HepG2 (cell line): ENCODE measurements around the gene CBLC. TPM values are rescaled to one million over a fixed set of nuclear protein-coding genes. Genes with fewer than 3 reads are reported as not detected.
A peak's percentile ranks its signal among the peaks of the same experiment; 100 is the strongest.

Experiments
- BCL6 ChIP-seq: IDR thresholded peaks from 2 replicates; pipeline ENCODE4 v1.6.1; 2016; ENCODE audit warnings: missing genetic modification reagents, missing compliant biosample characterization
- ESRRA ChIP-seq: sonication (generic); formaldehyde crosslinking; IDR thresholded peaks from 2 replicates; pipeline ENCODE4 v1.5.1; 2020; ENCODE audit warnings: mild to moderate bottlenecking, low read depth, missing genetic modification reagents
- FOSL2 ChIP-seq: sonication (generic); formaldehyde crosslinking; IDR thresholded peaks from 2 replicates; pipeline ENCODE4 v1.4.0; 2020; ENCODE audit warnings: missing genetic modification reagents
- FOXA3 ChIP-seq: IDR thresholded peaks from 2 replicates; pipeline ENCODE4 v1.6.1; 2016; ENCODE audit warnings: missing genetic modification reagents, missing compliant biosample characterization
- HMG20A ChIP-seq: IDR thresholded peaks from 2 replicates; pipeline ENCODE4 v1.6.1; 2016; ENCODE audit warnings: borderline replicate concordance
- KDM1A ChIP-seq: IDR thresholded peaks from 2 replicates; pipeline ENCODE4 v1.6.1; 2016; ENCODE audit warnings: missing compliant biosample characterization
- MAFK ChIP-seq, 2 experiments: IDR thresholded peaks in 1 of 2; conservative IDR thresholded peaks in 1 of 2; 2 replicates each; pipeline ENCODE4 v1.6.1; 2011; ENCODE audit warnings: improper control_type of control experiment in 2 of 2, low read length in 2 of 2
- SALL1 ChIP-seq: sonication (generic); formaldehyde crosslinking; IDR thresholded peaks from 2 replicates; pipeline ENCODE4 v1.8.0; 2022; ENCODE audit warnings: mild to moderate bottlenecking, missing genetic modification reagents
- SP1 ChIP-seq, 2 experiments: fragments of 450-650 bp in 1 of 2; sonication (generic) in 1 of 2; formaldehyde crosslinking in 1 of 2; IDR thresholded peaks; 2 replicates each; pipeline versions ENCODE4 v1.4.0 to v1.6.1; 2016 to 2020; ENCODE audit warnings: missing genetic modification reagents in 1 of 2
- ZNF263 ChIP-seq: sonication (generic); formaldehyde crosslinking; IDR thresholded peaks from 2 replicates; pipeline ENCODE4 v1.4.0; 2020; ENCODE audit warnings: missing genetic modification reagents
- ZNF331 ChIP-seq: sonication (generic); formaldehyde crosslinking; IDR thresholded peaks from 2 replicates; pipeline ENCODE4 v1.4.0; 2020; ENCODE audit warnings: missing genetic modification reagents
- ZNF652 ChIP-seq: IDR thresholded peaks from 2 replicates; pipeline ENCODE4 v1.6.1; 2016; ENCODE audit warnings: low read depth, borderline replicate concordance
- ZNF839 ChIP-seq: sonication (generic); formaldehyde crosslinking; IDR thresholded peaks from 2 replicates; pipeline ENCODE4 v1.4.0; 2020; ENCODE audit warnings: missing genetic modification reagents, mild to moderate bottlenecking, borderline replicate concordance
- polyA plus RNA-seq, 8 experiments: library from polyadenylated mRNA; depleted of rRNA in 3 of 8; stranded (reverse) in 7 of 8; unstranded in 1 of 8; fragments of >200 nt; fragmentation: Illumina TruSeq in 4 of 8; extraction: Trizol in 4 of 8; gene quantifications; 2 replicates each; pipeline versions ENCODE4 v1.2.1 to v1.2.3, GENCODE V29; 2011 to 2016; ENCODE audit warnings: low read depth in 4 of 8, missing spikeins in 1 of 8, mixed read lengths in 1 of 8; ENCODE audit not compliant: insufficient read depth in 1 of 8
- total RNA-seq, 5 experiments: library from RNA; depleted of rRNA; stranded (reverse); fragments of >200 nt; fragmentation: Illumina TruSeq; extraction: Trizol; gene quantifications; 2 replicates each; pipeline ENCODE4 v1.2.3, GENCODE V29; 2016; ENCODE audit warnings: low read depth in 1 of 5
- TF ChIP-seq, protein P1 (sequence below): sonication (generic); formaldehyde crosslinking; IDR thresholded peaks from 2 replicates; pipeline ENCODE4 v1.4.0; 2020; ENCODE audit warnings: missing genetic modification reagents
- TF ChIP-seq, protein P2 (sequence below): sonication (generic); formaldehyde crosslinking; IDR thresholded peaks from 2 replicates; pipeline ENCODE4 v1.4.0; 2020; ENCODE audit warnings: missing genetic modification reagents
- TF ChIP-seq, protein P3 (sequence below): IDR thresholded peaks from 2 replicates; pipeline ENCODE4 v1.6.1; 2016; ENCODE audit warnings: missing genetic modification reagents, missing compliant biosample characterization
- TF ChIP-seq, protein P4 (sequence below): sonication (generic); formaldehyde crosslinking; IDR thresholded peaks from 2 replicates; pipeline ENCODE4 v1.4.0; 2020; ENCODE audit warnings: missing genetic modification reagents
- TF ChIP-seq, protein P5 (sequence below): IDR thresholded peaks from 2 replicates; pipeline ENCODE4 v1.6.1; 2016; ENCODE audit warnings: low read depth, missing genetic modification reagents, missing compliant biosample characterization

CBLC gene
- total and polyA plus RNA-seq, 2 of the 13 experiments (the other 11 are each of a cell fraction or from before 2014, with no cell fraction given), result 1.8 to 2.6 TPM

DNA sequence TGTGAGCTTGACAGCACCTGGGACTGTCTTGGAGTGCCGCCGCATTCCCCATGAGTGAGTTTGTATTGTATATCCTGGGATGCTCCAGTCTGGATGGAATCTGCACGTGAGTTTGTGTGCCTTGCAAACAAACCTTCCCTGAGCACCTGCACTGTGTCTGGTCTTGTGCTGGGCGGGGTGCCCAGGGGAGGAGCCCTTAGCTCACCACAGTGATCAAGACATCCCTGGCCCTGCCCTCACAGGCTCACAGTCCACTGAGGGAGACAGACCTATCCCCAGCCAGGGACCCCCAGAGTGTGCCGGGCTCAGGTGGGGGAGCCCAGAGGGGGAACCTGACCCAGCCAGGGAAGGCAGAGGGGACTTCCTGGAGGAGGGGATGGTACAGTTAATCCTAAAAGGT lies 29.5 kb downstream of the CBLC start (continued):
- TF ChIP-seq, protein P1, sequence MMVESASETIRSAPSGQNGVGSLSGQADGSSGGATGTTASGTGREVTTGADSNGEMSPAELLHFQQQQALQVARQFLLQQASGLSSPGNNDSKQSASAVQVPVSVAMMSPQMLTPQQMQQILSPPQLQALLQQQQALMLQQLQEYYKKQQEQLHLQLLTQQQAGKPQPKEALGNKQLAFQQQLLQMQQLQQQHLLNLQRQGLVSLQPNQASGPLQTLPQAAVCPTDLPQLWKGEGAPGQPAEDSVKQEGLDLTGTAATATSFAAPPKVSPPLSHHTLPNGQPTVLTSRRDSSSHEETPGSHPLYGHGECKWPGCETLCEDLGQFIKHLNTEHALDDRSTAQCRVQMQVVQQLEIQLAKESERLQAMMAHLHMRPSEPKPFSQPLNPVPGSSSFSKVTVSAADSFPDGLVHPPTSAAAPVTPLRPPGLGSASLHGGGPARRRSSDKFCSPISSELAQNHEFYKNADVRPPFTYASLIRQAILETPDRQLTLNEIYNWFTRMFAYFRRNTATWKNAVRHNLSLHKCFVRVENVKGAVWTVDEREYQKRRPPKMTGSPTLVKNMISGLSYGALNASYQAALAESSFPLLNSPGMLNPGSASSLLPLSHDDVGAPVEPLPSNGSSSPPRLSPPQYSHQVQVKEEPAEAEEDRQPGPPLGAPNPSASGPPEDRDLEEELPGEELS (CRISPR knock-in tag), result peak; percentile 82; the same call in 1 of the 2 replicates
- TF ChIP-seq ZNF263 (CRISPR knock-in tag) (peak; percentile 63; the same call in 1 of the 2 replicates), MAFK (conservative IDR thresholded peaks at IDR 0.05 in 1 of 2, IDR thresholded peaks at IDR 0.05 in 1 of 2; ENCODE audit: low read length in 2 of 2) (no peak), ESRRA (0 out of 2 replicates have a peak, but pooled peaks have one; percentile 35), ZNF839 (CRISPR knock-in tag) (no peak), FOXA3 (CRISPR knock-in tag) (peak; percentile 66), KDM1A (CRISPR knock-in tag) (peak; percentile 61; the same call in 1 of the 2 replicates), BCL6 (CRISPR knock-in tag) (peak; percentile 75), SP1 (IDR thresholded peaks at IDR 0.05) (no peak), SP1 (CRISPR knock-in tag; IDR thresholded peaks at IDR 0.05) (no peak), HMG20A (CRISPR knock-in tag) (peak; percentile 26; the same call in 1 of the 2 replicates), FOSL2 (CRISPR knock-in tag) (peak; percentile 71), SALL1 (peak; percentile 51), ZNF652 (CRISPR knock-in tag) (no peak), ZNF331 (CRISPR knock-in tag) (peak; percentile 75; the same call in 1 of the 2 replicates)
- TF ChIP-seq, protein P2, sequence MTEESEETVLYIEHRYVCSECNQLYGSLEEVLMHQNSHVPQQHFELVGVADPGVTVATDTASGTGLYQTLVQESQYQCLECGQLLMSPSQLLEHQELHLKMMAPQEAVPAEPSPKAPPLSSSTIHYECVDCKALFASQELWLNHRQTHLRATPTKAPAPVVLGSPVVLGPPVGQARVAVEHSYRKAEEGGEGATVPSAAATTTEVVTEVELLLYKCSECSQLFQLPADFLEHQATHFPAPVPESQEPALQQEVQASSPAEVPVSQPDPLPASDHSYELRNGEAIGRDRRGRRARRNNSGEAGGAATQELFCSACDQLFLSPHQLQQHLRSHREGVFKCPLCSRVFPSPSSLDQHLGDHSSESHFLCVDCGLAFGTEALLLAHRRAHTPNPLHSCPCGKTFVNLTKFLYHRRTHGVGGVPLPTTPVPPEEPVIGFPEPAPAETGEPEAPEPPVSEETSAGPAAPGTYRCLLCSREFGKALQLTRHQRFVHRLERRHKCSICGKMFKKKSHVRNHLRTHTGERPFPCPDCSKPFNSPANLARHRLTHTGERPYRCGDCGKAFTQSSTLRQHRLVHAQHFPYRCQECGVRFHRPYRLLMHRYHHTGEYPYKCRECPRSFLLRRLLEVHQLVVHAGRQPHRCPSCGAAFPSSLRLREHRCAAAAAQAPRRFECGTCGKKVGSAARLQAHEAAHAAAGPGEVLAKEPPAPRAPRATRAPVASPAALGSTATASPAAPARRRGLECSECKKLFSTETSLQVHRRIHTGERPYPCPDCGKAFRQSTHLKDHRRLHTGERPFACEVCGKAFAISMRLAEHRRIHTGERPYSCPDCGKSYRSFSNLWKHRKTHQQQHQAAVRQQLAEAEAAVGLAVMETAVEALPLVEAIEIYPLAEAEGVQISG (CRISPR knock-in tag), result peak; percentile 47; the same call in 1 of the 2 replicates
- TF ChIP-seq, protein P3, sequence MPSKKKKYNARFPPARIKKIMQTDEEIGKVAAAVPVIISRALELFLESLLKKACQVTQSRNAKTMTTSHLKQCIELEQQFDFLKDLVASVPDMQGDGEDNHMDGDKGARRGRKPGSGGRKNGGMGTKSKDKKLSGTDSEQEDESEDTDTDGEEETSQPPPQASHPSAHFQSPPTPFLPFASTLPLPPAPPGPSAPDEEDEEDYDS (CRISPR knock-in tag), result 0 out of 2 replicates have a peak, but pooled peaks have one; percentile 14
- TF ChIP-seq, protein P4, sequence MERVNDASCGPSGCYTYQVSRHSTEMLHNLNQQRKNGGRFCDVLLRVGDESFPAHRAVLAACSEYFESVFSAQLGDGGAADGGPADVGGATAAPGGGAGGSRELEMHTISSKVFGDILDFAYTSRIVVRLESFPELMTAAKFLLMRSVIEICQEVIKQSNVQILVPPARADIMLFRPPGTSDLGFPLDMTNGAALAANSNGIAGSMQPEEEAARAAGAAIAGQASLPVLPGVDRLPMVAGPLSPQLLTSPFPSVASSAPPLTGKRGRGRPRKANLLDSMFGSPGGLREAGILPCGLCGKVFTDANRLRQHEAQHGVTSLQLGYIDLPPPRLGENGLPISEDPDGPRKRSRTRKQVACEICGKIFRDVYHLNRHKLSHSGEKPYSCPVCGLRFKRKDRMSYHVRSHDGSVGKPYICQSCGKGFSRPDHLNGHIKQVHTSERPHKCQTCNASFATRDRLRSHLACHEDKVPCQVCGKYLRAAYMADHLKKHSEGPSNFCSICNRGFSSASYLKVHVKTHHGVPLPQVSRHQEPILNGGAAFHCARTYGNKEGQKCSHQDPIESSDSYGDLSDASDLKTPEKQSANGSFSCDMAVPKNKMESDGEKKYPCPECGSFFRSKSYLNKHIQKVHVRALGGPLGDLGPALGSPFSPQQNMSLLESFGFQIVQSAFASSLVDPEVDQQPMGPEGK (CRISPR knock-in tag), result peak; percentile 63; the same call in 1 of the 2 replicates
- TF ChIP-seq, protein P5, sequence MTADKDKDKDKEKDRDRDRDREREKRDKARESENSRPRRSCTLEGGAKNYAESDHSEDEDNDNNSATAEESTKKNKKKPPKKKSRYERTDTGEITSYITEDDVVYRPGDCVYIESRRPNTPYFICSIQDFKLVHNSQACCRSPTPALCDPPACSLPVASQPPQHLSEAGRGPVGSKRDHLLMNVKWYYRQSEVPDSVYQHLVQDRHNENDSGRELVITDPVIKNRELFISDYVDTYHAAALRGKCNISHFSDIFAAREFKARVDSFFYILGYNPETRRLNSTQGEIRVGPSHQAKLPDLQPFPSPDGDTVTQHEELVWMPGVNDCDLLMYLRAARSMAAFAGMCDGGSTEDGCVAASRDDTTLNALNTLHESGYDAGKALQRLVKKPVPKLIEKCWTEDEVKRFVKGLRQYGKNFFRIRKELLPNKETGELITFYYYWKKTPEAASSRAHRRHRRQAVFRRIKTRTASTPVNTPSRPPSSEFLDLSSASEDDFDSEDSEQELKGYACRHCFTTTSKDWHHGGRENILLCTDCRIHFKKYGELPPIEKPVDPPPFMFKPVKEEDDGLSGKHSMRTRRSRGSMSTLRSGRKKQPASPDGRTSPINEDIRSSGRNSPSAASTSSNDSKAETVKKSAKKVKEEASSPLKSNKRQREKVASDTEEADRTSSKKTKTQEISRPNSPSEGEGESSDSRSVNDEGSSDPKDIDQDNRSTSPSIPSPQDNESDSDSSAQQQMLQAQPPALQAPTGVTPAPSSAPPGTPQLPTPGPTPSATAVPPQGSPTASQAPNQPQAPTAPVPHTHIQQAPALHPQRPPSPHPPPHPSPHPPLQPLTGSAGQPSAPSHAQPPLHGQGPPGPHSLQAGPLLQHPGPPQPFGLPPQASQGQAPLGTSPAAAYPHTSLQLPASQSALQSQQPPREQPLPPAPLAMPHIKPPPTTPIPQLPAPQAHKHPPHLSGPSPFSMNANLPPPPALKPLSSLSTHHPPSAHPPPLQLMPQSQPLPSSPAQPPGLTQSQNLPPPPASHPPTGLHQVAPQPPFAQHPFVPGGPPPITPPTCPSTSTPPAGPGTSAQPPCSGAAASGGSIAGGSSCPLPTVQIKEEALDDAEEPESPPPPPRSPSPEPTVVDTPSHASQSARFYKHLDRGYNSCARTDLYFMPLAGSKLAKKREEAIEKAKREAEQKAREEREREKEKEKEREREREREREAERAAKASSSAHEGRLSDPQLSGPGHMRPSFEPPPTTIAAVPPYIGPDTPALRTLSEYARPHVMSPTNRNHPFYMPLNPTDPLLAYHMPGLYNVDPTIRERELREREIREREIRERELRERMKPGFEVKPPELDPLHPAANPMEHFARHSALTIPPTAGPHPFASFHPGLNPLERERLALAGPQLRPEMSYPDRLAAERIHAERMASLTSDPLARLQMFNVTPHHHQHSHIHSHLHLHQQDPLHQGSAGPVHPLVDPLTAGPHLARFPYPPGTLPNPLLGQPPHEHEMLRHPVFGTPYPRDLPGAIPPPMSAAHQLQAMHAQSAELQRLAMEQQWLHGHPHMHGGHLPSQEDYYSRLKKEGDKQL (CRISPR knock-in tag), result peak; percentile 70; the same call in 1 of the 2 replicates
